Measurements from ENCODE around the gene MSX2. TPM values are rescaled to one million over a fixed set of nuclear protein-coding genes. Genes with fewer than 3 reads are reported as not detected.

MSX2 gene
- total and polyA plus RNA-seq, 2 of the 8 experiments (the other 6 are each of a cell fraction or from before 2014, with no cell fraction given) = 0.24 to 0.47 TPM

DNA sequence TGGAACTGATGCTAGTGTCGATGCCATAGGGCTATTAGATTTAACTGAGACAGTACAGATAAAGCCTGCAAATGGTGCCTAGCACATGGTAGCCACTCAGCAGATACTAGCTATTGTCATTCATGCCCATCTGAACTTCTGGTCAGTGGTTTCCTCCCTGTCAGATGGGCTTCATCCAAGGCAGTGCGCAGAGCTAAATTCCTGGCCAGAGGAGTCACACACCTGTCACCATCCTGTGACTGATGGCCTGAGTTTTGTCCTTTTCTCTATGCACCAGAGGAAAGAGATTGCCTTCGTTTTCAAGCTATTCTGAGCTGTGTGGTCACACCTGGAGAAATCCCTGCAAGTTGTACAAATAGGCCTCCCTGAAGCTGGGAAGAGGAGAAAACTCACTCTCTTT lies 34.7 kb downstream of the MSX2 start:
- TF ChIP-seq ZNF274 (IDR thresholded peaks at IDR 0.05; ENCODE audit: borderline replicate concordance, extremely low read depth, low read length) (no peak), CREB1 (IDR thresholded peaks at IDR 0.05) (no peak), PHF8 (conservative IDR thresholded peaks at IDR 0.05; ENCODE audit: low read depth, low read length) (no peak), SP2 (IDR thresholded peaks at IDR 0.05; ENCODE audit: low read length) (no peak)
- TF ChIP-seq, protein P1, sequence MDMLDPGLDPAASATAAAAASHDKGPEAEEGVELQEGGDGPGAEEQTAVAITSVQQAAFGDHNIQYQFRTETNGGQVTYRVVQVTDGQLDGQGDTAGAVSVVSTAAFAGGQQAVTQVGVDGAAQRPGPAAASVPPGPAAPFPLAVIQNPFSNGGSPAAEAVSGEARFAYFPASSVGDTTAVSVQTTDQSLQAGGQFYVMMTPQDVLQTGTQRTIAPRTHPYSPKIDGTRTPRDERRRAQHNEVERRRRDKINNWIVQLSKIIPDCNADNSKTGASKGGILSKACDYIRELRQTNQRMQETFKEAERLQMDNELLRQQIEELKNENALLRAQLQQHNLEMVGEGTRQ (IDR thresholded peaks at IDR 0.05; ENCODE audit: low read length) = no peak
- Histone ChIP-seq H3K27me3 (replicated peaks in 1 of 4; ENCODE audit: control insufficient read depth in 3 of 4, extremely low read depth in 1 of 4, insufficient read depth in 3 of 4, low read length in 3 of 4) (no peaks in the 10 kb centered on the region; a peak in 2 of 7 replicates), H4K5ac (ENCODE audit: insufficient read length, low read depth, low read length) (no peak overlapping the region), H2BK20ac (ENCODE audit: low read length) (no peak overlapping the region), H2BK120ac (replicated peaks; ENCODE audit: low read depth, low read length) (no peak overlapping the region), H3K4me1 (replicated peaks in 1 of 4; ENCODE audit: control insufficient read depth in 3 of 4, insufficient read depth in 4 of 4, low read length in 3 of 4) (no peaks in the 10 kb centered on the region), H3K9ac (replicated peaks in 1 of 4; ENCODE audit: extremely low read depth in 1 of 4, low read depth in 3 of 4, low read length in 3 of 4) (no peak overlapping the region), H3K23me2 (ENCODE audit: low read depth, low read length) (no peaks in the 10 kb centered on the region), H2AFZ (ENCODE audit: low read length) (no peak overlapping the region), H3K23ac (ENCODE audit: insufficient read length) (no peak overlapping the region), H3K36me3 (ENCODE audit: control insufficient read depth in 2 of 4, insufficient read depth in 4 of 4, low read length in 3 of 4) (no peaks in the 10 kb centered on the region), H2BK12ac (ENCODE audit: low read depth, low read length) (no peak overlapping the region), H3K4me2 (ENCODE audit: insufficient read depth in 1 of 2, low read depth in 2 of 2, low read length in 2 of 2) (no peak overlapping the region), H3K14ac (ENCODE audit: insufficient read length) (no peak overlapping the region), H4K91ac (replicated peaks; ENCODE audit: insufficient read length, low read length) (no peak overlapping the region), H3K4ac (replicated peaks; ENCODE audit: insufficient read length, low read depth, low read length) (no peak overlapping the region), H3K27ac (ENCODE audit: low read depth, low read length) (no peak overlapping the region), H2AK5ac (ENCODE audit: low read depth, low read length) (no peak overlapping the region), H3K4me3 (ENCODE audit: extremely low read depth in 1 of 4, insufficient read depth in 2 of 4, low read depth in 3 of 4, low read length in 4 of 4) (no peak overlapping the region), H3K79me2 (ENCODE audit: control insufficient read depth in 1 of 2, insufficient read depth in 2 of 2, low read length in 2 of 2) (no peaks in the 10 kb centered on the region), H3K79me1 (ENCODE audit: low read depth, low read length) (no peaks in the 10 kb centered on the region), H2BK5ac (ENCODE audit: low read depth, low read length) (no peak overlapping the region), H4K20me1 (replicated peaks in 1 of 2; ENCODE audit: control insufficient read depth in 1 of 2, insufficient read depth in 2 of 2, low read length in 2 of 2) (no peaks in the 10 kb centered on the region), H3K18ac (ENCODE audit: extremely low read depth, low read length) (no peak overlapping the region), H3K56ac (replicated peaks; ENCODE audit: insufficient read length, low read depth, low read length) (no peak overlapping the region), H2BK15ac (ENCODE audit: low read length) (no peak overlapping the region), H4K8ac (ENCODE audit: extremely low read depth, insufficient read depth, low read length) (no peak overlapping the region), H3K9me3 (ENCODE audit: insufficient read depth in 2 of 2, low read depth in 1 of 2, low read length in 1 of 2) (no peaks in the 10 kb centered on the region)
- WGBS, 2 experiments (ENCODE audit: extremely low coverage in 1 of 2, insufficient coverage in 1 of 2, insufficient read length in 1 of 2, insufficient replicate concordance in 2 of 2, low coverage in 1 of 2, low lambda C conversion rate in 2 of 2, missing lambda C conversion rate in 1 of 2) = 92% methylated on average over 3 of the region's 3 CpGs; no CpG with 5 or more reads in 1 of the 2 experiments
- no peak for FAIRE-seq
- no peak for DNase-seq (ENCODE audit: low read depth in 1 of 2, low spot score in 2 of 2)
- CTCF ChIA-PET (ENCODE audit: partially characterized antibody) = interaction anchor here (0.6 to 1.7 kb wide), 7 partner anchors 16 to 357 kb away, joined by 3 to 8 read pairs (median 3); no protein-coding TSS in a partner anchor
- POLR2A ChIA-PET (ENCODE audit: partially characterized antibody) = no interaction called here
